ENCODE results near the gene ADCY9. TPM values are rescaled to one million over a fixed set of nuclear protein-coding genes. Genes with fewer than 3 reads are reported as not detected.
"Not testable (repeated sequence)": the region's sequence is repeated elsewhere in the genome, so short reads cannot be mapped to it uniquely, and the experiment has no call there.

The ADCY9 gene
- total RNA-seq, 1 donor from 2014 or later: 28.4 TPM

GRCh38 chr16:4038448-4038847 lies 77.8 kb downstream of the ADCY9 start:
- DNase-seq (ENCODE audit: low read depth): no peak

DNA sequence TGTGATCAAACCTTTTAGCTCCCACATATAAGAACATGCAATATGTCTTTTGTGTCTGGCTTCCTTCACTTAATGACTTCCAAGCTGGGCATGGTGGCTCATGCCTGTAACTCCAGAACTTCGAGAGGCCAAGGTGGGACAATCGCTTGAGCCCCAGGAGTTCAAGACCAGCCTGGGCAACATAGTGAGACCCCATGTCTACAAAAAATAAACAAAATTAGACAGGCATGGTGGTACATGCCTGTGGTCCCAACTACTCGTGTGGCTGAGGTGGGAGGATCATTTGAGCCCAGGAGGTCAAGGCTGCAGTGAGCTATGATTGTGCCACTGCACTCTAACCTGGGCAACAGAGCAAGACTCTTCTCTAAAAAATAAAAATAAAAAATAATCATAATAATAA lies 79.3 kb downstream of the ADCY9 start:
- DNase-seq (ENCODE audit: low read depth): not testable (repeated sequence)

DNA sequence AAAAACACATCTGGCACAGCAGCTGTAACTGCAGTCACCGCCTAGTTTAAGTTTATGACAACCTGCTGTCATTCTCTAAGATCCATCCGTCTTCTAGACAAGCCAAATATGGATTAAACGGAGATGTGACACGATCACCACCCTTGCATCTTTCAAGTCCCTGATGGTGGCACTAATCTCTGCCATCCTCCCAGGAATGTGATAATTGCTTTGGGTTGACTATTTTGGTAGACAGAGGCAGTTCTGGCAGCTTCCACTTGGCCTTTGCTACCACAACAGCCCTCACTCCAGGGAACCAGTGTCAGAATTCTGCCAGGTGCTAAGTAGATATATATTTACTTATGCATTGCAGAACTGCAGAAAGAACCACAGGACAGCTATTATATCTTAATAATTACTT lies 81.3 kb downstream of the ADCY9 start:
- peak; percentile 68 for DNase-seq (ENCODE audit: low read depth)

DNA sequence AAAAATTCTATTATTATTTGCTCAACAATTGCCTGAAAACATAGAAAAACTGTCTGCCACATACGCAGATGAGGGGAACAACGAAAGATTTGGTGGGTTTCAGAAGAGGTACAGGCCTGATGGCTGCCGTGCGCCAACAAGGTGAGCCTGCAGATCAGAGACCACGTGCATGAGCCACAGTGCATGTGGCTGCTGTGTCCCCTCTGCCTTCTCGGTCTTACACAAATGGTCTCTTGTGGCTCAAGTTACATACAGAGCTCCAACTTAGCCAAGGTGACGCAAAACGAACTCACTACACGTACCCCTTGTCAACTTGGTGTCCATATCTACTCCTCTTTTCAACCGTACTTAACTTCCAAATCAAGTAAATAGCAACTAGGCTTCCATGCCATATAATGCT lies 82.3 kb downstream of the ADCY9 start:
- no peak for DNase-seq (ENCODE audit: low read depth)

DNA sequence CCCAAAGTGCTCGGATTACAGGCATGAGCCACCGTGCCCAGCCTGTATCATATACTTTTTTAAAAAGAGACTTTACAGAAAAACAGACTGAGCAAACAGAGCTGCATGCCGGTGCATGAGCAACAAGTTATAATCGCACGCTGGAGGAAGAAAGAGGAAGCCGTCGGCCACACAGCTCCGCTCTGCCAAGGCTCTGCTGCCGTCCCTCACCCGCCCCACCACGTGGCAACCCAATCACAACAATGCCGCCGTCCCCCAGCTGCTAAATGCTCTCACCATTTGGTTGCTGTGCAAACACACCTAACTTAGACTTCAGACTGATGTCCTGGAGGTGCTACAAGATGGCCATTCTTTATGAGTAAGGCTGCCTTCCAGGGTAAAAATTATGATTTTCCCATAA lies 83.5 kb downstream of the ADCY9 start:
- no peak for DNase-seq (ENCODE audit: low read depth)

DNA sequence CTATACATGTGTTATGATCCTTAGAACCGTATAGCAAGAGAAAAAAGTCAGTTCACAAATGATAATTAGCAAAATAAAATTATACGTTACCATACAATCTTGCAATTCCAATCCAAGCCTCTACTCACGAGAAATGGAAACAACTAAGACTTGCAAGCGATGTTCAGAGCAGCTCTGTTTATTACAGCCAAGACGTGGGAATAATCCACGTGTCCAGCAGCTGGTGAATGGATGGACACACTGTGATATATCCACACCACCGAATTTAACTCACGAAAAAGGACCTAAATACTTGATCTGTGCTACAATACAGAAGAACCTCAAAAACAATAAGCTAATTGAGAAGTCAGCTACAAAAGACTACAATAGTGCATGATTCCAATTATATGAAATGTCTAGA lies 88.1 kb downstream of the ADCY9 start:
- DNase-seq (ENCODE audit: low read depth): no peak

DNA sequence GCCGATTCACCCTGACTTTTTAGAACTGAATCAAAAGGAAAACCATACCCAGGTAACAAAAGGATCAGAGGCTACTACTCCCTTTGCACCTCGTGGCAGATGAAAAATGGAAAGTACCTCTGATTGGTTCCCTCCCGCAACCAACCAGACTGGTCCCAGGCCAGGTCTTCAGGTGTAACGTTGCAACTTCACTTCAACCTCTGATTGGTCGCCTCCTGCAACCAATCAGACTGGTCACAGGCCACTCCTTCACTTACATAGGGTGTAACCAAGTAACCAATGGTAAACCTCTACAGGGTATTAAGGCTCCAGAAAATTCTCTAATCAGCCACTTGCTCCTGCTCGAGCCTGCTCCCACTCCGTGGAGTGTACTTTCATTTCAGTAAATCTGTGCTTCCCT lies 89.4 kb downstream of the ADCY9 start:
- DNase-seq (ENCODE audit: low read depth): no peak

- DNase-seq (ENCODE audit: low read depth): peak; percentile 36
These were observed 90.8 kb downstream of the ADCY9 start for GRCh38 chr16:4025428-4025827.

- no peak for DNase-seq (ENCODE audit: low read depth)
These were observed 94.3 kb downstream of the ADCY9 start for GRCh38 chr16:4021916-4022315.

DNA sequence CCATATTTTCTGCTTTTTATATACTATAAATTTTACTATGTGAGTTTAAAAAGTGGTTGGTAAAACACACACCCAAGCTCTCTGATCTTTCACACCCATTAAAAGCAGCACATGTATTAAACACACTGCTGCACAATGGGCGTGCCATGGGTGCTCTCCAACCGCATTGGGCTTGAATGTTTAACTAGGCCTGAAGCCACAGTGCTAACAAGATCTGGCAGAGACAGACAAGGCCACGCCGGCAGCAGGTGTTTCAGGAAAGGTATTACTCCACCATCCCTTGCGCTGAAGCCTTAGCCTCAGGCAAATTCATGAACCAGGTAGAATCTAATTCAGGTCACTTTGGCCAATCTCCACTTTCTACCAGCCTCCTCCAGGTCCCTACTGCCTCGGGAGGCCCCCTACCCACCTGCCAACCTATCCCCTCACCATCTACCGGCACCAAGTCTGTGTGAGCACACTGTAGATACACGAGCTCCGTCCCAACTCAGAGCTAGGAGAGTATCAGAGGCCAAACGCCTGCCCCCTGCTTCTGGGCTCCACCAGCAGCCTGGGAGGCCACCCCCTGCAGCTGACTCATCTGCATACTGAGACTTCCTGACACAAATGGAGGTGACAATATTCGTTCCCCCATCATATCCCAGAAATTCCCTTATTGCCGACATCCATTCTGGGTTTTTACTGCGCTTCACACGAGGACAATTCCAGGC lies 95.0 kb downstream of the ADCY9 start:
- no peak for DNase-seq (ENCODE audit: low read depth)

GRCh38 chr16:4019371-4019791 lies 96.9 kb downstream of the ADCY9 start:
- peak; percentile 77 for DNase-seq (ENCODE audit: low read depth)

GRCh38 chr16:4018391-4018790 lies 97.9 kb downstream of the ADCY9 start:
- peak; percentile 93 for DNase-seq (ENCODE audit: low read depth)

DNA sequence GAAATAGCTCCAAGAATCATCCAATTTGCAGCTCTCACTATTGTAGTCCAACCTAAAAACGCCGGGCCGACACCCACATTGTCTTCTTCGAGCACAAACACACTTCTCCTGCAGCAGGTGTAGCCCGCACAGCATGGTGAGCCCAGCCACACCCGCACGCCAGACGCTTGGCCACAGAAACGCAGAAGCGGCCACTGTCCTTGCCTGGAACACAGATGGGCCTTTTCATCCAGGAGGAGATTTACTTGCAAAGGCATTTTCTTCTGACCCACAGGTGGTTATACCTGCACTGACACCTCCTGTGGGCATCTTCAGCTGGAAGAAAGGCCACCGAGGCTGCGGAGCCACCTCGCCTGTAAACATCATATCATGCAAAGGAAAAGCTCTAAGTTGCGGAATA lies 98.4 kb downstream of the ADCY9 start:
- DNase-seq (ENCODE audit: low read depth): no peak

DNA sequence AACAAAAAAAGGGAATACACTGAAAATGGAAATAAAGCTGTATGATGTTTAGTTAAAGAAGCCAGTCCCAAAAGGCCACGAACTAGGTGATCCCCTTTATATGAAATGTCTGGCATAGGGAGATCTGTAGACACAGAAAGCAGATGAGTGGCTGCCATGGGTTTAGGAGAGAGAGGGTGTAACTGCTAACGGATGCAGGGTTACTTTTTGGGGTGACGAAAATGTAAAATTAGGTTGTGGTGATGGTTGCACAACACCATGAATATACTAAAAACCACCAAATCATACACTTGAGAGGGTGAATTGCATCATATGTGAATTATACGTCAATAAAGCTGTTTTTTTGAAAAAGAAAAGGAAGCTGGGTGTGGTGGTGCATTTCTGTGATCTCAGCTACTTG lies 99.6 kb downstream of the ADCY9 start:
- DNase-seq (ENCODE audit: low read depth): no peak

DNA sequence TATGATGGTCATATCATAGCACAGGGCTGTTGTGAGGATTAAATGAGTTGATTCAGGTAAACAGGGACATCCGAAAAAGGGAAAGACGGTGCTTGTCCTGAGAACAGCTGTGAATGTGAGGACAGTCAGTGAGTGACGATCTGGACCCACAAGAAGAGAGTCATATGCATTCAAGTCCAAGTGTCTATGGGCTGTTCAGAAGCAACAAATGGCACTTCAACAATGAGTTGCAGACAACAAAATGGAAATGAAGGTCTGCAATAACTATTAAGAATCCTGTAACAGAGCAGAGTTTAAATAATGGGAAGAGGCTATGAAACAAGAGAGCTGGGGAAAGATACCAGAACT lies 100.3 kb downstream of the ADCY9 start:
- peak; percentile 72 for DNase-seq (ENCODE audit: low read depth)

DNA sequence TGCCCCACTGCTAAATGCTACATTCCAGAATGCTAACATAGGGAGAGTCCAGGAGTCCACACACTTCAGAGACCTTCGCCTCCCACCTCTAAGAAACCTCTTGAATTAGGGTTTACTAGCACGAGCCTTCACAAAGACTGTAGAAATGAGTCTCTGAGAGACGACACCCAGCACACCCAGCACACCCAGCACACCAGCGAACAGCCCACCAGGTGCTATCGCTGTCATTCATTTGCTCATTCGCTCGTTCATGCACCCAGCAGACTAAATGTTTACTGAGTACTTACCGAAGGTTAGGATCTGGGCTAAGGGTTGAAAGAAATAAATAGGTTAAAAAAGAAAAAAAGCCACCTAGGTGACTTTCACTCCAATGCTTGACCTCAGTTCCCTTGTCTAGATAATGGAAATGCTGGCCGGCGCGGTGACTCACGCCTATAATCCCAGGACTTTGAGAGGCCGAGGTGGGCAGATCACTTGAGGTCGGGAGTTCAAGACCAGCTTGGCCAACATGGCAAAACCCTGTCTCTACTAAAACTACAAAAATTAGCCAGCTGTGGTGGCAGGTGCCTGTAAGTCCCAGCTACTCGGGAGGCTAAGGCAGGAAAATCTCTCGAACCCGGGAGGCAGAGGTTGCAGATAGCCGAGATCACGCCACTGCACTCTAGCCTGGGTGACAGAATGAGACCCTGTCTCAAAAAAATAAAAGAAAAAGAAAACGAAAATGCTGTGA lies 100.8 kb downstream of the ADCY9 start:
- DNase-seq (ENCODE audit: low read depth): no peak

GRCh38 chr16:4011940-4012629 lies 104.2 kb downstream of the ADCY9 start:
- no peak for DNase-seq (ENCODE audit: low read depth)

DNA sequence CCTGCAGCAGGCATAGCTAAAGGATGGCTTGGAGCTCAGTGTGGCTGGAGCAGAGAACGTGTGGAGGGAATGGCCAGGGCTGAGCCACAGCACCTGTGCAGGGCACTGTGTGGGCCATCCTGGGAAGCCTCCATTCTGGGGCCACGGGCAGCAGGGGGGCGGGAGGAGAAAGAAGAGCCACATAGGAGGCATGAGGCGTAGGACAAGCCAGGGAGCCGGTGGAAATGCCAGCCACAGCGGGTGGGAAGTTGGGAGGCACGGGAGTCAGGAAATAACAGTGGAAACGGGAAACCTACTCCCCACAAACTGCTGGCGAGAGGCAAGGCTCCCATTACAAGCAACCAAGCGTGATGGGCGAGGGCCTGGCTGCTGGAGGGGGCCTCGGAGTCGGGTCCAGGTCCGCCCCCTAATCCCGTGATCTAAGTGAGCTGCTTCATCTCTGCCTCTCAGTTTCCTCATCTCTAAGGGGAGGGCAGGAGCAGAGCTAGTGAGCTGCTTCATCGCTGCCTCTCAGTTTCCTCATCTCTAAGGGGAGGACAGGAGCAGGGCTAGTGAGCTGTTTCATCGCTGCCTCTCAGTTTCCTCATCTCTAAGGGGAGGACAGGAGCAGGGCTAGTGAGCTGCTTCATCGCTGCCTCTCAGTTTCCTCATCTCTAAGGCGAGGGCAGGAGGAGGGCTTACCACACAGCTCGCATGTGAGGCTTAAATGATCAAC lies 104.9 kb downstream of the ADCY9 start:
- DNase-seq (ENCODE audit: low read depth): no peak

GRCh38 chr16:4010225-4011158 lies 105.8 kb downstream of the ADCY9 start:
- DNase-seq (ENCODE audit: low read depth): no peak

GRCh38 chr16:4009177-4009576 lies 107.1 kb downstream of the ADCY9 start:
- no peak for DNase-seq (ENCODE audit: low read depth)

DNA sequence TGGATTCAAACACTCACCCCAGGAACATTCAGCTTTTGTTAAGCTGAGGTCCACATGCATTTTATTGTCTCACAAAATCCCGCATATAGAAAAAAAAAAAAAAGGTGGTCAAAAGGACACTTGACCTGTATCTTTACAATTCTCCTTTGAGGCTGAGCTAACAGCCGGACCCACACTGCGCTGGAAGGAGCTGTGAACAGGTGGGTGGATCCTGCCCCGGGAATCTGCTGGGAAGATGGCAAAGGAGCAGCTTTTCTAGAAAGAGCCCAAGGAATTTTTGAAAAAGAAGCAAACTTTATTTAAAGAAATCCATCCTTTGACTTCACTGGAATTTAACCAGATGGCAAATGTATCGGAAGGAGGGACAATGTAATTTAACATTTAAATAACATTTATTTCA lies 108.1 kb downstream of the ADCY9 start:
- no peak for DNase-seq (ENCODE audit: low read depth)
